HG03196 (cell line): ENCODE measurements around the gene RHOT1.
"Not testable (repeated sequence)": the region's sequence is repeated elsewhere in the genome, so short reads cannot be mapped to it uniquely, and the experiment has no call there.

ENCODE experiments used
- ATAC-seq: cut with Tn5 transposase; IDR thresholded peaks from one replicate; pipeline ENCODE4 v1.9.1; 2021; ENCODE audit not compliant: unreplicated experiment

The RHOT1 gene

DNA sequence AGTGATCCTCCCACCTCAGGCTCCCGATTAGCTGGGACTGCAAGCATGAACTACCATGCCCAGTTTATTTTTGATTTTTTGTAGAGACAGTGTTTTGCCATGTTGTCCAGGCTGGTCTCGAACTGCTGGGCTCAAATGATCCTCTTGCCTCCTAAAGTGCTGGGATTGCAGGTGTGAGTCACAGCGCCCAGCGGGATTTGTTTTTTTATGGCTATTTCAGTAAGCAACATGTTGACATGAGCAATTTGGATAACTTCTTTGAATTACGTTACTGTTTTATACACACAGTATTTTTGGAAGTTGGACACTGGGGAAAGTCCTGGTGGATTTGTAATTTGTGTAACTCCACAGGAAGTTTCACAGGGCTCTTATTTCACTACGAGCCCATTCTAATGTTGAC, 18.5 kb upstream of the RHOT1 start:
- no peak for ATAC-seq

- no peak for ATAC-seq
These were observed 17.1 kb upstream of the RHOT1 start for GRCh38 chr17:32124985-32125847.

DNA sequence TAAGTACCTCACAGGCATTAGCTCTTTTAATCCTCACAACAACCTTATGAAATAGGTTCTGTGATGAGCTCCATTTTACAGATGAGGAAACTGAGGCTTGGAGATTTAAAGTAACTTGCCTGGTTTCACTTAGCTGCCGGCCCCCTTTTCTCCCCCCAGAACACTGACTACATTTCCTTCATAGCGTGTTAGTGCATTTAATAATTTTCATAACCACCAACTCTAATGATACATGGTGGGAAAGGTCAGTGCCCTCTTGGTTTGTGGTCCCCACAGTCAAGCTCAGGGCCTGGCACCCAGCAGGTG, 16.5 kb upstream of the RHOT1 start:
- ATAC-seq, result no peak

GRCh38 chr17:32126325-32126724, 16.0 kb upstream of the RHOT1 start:
- ATAC-seq, result no peak

GRCh38 chr17:32126746-32127145, 15.6 kb upstream of the RHOT1 start:
- ATAC-seq, result no peak

GRCh38 chr17:32127158-32127897, 15.0 kb upstream of the RHOT1 start:
- peak; percentile 77 for ATAC-seq

DNA sequence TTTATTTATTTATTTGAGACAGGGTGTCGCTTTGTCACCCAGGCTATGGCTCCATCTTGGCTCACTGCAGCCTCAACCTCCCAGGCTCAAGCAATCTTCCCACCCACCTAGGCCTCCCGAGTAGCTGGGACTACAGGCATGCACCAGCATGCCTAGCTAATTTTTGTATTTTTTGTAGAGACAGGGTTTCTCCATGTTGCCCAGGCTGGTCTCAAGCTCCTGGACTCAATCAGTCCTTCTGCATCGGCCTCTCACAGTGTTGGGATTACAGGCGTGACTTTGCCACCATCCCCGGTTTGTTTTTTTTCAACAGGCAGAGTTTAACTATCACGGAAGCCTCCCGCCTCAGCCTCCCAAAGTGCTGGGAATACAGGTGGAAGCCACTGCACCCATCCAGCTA, 13.8 kb upstream of the RHOT1 start:
- not testable (repeated sequence) for ATAC-seq

DNA sequence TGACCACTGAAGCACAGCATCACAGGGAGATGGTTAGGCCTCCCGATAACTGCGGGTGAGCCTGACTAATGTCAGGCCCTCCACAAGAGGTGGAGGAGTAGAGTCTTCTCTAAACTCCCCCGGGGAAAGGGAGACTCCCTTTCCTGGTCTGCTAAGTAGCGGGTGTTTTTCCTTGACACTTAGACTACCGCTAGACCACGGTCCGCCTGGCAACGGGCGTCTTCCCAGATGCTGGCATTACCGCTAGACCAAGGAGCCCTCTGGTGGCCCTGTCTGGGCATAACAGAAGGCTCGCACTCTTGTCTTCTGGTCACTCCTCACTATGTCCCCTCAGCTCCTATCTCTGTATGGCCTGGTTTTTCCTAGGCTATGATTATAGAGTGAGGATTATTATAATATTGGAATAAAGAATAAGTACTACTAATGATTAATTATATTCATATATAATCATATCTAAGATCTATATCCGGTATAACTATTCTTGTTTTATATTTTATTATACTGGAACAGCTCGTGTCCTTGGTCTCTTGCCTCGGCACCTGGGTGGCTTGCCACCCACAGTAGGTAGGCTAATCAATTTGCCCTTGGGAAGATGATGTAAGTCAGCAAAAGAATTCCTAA, 6.7 kb upstream of the RHOT1 start:
- ATAC-seq, result not testable (repeated sequence)

- ATAC-seq, result no peak
These were observed 5.4 kb upstream of the RHOT1 start for GRCh38 chr17:32136856-32137255.

DNA sequence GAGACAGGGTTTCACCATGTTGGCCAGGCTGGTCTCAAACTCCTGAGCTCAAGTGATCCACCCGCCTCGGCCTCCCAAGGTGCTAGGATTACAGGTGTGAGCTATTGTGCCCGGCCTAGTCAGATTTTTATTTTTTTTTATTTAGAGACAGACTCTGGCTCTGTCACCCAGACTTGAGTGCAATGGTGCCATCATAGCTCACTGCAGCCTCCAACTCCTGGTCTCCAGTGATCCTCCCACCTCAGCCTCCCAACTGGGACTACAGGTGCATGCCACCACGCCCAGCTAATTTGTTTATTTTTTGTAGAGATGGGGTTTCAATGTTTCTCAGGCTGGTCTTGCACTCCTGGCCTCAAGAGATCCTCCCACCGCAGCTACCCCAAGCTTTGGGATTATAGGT, 2.8 kb upstream of the RHOT1 start:
- not testable (repeated sequence) for ATAC-seq

GRCh38 chr17:32141258-32141657, 1.0 kb upstream of the RHOT1 start:
- ATAC-seq, result no peak

DNA sequence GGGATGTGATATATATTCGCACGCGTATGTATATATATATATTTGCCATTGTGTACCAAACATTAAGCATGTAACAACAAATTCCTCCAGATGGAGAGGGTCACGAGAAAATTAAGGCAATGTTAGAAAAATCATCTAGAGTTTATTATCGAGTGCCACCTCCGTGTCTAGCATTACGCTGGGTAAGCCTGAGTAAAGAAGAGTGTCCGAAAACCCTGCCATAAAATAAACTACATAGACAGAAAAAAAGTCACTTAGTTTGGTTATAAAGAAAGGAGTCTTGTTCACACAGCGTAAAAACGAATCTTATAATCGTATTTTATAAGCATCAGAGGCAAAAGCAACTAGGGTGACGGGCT, 644 bp upstream of the RHOT1 start:
- ATAC-seq, result no peak

- ATAC-seq, result no peak
These were observed 690 bp downstream of the RHOT1 start for GRCh38 chr17:32142857-32143526.

DNA sequence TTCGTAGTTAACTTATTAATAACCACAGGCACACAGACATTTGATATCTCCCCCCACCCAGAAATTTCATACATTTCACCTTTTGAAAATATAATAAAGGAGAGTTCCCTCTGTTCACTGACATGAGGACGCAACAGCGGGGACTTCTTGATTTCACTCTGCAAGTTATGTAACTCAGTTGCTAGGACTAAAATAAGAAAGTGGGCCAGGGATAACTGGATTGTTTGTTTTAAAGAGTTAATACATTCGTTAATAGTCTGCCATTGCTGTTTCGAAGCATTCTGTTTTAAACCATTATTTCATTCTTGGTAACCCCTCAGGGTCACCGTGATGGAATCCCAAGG, 1.2 kb downstream of the RHOT1 start:
- no peak for ATAC-seq

DNA sequence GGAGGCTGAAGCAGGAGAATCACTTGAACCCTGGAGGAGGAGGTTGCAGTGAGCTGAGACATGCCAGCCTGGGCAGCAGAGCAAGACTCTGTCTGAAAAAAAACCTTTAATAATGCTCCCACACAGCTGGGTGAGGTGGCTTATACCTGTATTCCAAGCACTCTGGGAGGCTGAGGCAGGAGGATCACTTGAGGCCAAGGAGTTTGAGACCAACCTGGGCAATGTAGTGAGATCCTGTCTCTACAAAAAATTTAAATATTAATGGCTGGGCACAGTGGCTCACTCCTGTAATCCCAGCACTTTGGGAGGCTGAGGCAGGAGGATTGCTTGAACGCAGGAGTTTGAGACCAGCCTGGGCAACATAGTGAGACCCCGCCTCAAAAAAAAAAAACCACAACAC, 2.1 kb downstream of the RHOT1 start:
- ATAC-seq, result not testable (repeated sequence)

DNA sequence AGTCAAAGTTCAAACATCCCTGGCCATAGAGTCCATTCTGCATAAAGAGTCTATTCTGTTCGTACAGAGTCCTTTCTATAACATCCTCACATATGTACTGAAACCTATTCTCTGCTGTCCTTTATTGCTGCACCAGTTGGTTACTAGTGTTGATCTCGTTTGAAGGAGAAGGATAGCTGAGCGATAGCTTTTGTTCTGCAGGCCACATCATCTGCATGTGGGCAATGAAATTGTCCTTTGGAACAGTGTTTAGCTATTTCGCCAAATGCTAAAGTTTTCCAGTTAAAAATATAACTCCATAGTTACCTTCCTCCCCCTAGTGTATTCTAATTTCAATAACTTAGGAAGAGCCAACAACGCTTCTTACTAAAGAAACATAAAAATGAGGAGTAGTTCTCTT, 6.0 kb downstream of the RHOT1 start:
- ATAC-seq, result no peak

GRCh38 chr17:32150358-32150757, 8.1 kb downstream of the RHOT1 start:
- ATAC-seq, result no peak

DNA sequence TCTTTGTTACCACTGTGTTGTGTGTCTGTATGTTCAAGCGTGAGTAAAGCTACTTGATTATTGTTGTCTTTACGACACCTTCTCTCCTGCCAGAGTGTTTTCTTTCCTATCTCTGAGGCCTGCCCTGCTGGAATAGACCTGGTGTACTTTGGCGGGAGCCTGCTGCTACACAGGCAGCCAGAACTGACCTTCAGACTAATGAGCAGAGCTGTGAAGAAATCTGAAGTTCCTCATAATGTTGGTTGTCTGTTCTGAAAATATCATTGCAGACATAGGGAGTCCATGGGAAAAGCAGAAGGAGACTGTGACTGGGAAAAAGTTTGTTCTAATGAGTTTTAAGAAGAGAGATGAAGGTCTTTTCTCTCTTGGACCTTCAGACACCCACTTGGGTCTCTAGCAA, 9.8 kb downstream of the RHOT1 start:
- no peak for ATAC-seq

GRCh38 chr17:32155896-32156295, 13.6 kb downstream of the RHOT1 start:
- no peak for ATAC-seq

- ATAC-seq, result no peak
These were observed 14.4 kb downstream of the RHOT1 start for GRCh38 chr17:32156656-32157055.

- no peak for ATAC-seq
These were observed 14.9 kb downstream of the RHOT1 start for GRCh38 chr17:32157225-32157624.
